ENCODE data around the gene RASGRF1.

Gene RASGRF1

DNA sequence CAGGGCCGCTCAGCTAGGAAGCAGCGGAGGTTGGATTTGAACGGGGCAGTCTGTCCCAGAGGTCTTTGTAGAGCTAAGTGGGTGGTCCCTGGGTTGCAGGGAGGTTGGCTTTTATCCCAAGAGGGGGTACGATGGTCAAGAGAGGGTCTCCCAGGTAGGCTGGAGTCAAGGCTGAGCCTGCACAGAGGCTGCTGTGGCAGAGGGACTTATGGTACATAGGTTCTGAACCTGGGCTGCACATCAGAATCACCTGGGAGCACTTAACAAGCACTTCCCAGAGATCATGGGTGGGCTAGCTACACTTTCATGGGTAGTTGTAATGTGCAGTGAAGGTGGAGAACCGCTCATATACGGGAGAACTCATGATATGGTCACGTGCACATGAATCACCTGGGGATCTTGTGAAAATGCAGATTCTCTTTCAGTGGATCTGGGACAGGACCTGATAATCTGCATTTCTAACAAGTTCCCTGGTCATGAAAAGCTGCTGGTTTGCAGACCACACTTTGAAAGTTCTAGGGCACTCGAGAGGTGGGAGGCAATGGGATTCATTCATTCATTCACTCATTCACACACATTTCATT is 2.9 kb upstream of the RASGRF1 start:
- DNase-seq = no peak

DNA sequence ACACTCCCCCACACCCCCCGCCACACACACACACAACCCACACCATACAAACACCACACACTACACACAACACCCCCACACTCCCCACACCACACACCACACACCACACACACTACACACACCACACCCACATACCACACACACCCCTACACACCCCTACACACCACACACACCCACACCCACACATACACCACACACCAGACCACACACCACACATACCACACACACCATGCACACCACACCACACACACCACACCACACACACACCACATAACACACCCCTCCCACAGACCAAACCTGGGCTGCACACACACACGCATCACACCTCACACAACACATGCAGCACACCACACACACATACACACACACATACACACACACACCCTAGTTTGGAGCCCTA is 1.8 kb upstream of the RASGRF1 start:
- no peak for DNase-seq

DNA sequence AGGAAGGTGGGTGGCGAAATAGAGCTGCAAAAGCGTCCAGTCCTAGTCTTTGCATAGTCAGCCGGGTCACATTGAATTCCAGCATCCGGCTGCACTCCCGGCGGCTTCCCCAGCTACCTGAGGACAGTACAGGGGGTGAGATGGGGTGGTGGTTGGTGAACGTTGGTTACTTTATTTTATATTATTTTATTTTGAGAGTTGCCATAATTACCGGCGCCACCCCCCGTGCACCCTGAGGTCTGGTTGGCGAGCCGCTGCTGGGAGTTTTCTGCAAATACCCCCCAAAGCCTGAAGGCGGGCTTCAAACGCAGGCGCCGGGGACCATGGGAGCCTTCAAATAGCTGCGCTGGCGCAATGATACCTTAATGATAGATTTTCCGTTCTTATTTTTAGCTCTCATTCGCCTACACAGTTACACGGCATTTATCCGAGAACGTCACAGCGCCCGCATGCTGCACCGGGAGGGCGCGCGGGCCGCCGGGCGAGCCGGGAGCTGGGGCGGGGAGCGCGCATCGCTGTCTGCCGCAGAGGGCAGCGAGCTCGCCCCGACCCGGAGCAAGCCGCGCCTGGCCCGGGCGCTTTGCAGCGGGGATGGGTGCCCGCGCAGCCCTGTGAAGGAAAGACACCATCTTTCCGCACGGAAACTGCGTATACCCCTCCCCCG is 756 bp upstream of the RASGRF1 start:
- DNase-seq = no peak

DNA sequence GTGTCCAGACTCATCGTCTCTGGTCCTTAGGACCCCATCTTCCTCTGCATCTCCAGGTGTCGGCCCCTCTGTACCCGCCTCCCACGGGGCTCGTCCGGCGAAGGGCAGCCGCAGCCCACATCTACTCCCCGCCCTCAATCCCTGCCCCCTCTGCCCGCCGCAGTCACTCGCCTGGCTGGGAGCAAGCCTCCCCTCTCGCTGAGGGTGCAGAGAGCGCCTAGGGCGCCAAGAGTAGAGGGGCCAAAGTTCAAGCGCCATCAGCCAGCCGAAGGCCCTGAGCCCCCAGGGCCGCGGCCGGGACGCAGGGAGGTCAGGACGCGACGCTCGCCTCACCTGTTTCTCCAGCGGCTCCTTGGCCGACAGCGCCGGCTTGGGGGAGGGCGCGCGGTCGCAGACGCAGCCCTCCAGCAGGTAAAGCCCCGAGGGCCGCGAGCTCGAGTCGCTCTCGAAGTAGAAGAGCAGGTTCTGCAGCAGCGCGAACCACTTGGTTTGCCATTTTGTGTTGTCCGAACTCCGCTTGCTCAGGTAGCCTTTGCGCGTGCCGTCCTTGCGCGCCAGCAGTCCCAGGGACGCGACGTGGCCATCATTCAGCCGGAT is 592 bp downstream of the RASGRF1 start:
- no peak for DNase-seq

DNA sequence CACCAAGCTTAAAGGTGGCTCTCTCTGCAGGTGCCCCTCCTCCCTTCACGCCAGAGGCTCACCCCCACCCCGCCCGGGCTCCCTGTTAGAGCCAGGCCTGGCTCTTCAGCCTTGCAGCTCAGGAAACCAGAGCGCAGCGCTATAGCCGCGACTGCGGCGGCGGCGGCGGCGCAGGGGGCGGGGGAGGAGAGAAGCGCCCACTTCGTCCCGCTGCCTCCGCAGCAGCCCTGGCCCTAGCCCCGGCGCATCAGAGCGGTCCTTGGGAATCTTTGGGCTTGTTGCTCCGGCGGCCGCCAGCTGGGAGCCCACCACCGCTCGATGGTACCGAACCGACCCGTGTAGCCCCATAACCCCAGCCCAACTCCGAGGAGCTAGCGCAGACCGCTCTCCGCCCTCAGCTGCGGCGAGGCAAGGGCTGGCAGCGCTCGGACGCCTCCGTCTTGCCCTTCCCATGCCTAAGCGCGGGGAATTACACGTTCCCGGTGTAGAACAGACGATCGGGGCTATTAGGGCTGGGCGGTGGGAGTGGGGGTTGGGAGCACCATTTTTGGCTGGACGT is 1.2 kb downstream of the RASGRF1 start:
- DNase-seq = no peak

DNA sequence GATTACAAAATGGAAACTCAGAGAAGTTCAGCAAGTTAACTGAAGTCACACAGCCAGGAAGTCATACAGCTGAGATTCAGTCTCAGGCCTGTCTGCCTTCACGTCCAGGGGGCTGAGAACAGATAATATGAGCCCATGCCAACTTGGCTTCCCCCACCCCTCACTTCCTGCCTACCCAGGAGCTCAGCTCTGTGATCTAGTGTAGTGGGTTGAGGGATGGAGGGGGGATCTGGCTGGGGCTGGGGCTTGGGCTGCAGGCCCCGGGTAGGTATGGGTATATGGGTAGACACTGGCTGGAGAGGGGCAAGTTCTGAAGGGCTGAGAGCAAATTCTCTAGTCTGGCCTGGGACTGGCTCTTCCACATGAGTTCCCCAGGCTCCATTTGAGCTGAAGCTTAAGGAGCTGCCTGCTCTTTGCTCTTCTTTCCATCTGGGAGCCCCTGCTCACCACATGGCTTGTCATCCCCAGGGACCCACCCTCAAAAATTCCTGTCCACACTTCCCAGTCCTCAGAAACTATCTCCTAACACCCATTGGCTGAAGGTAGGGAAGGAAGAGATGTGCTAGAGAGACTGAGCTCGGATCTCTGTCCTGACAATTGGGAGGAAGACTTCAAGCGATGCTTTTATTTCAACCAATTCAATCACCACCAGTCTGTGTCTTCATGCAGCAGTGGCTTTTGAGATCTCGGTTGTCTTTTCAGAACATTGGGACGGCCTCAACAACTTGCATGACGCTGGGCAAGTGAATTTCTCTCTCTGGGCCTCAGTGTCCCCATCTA is 2.0 kb downstream of the RASGRF1 start:
- DNase-seq = no peak

DNA sequence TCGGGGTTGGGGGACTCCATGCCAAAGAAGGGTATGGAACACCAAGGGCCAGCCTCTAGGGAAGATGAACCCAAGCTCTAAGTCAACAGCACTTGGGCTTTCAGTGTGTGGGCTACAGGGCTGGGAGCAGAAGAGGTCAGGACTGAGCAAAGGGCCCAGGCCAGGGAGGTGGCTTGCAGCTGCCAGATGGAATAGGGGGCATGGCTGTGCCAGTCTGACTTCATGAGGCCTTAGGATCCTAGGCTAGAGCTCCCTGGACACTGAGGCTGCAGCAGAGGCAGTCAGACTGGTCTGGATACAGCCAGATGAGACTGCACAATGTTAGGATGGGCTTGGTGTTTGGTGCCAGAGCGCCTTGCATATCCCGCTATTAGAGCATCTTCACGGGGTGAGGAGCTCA is 3.8 kb downstream of the RASGRF1 start:
- no peak for DNase-seq

DNA sequence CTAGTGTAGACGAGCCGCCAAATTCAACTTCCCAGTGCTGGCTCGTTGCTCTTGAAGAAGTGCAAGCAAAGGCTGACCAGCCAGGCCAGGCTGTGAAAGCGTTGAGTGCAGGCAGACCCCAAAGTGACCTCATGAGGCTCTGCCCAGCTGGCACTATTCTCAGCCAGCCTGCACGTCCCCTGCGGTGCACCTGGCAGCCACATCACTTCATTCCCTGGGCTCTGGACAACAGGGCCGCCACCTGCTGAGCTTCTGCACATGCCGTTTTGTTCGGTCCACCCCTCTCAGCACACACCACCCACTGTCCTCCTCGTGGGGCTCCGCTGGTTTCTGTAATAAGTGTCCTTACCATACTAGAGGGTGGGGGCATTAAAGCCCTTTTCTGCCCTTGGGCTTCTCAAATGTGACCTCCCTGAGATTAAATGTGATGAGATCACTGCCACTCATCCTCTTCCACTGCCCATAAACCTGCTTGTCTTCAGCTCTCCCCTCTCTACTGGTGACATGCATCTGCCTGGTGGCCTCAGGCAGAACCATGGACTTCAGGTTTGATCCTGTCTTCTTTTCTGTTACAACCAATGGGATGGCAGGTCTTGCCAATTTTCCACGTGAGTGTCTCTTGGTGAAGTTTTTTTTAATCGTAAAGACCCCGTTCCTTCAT is 6.1 kb downstream of the RASGRF1 start:
- DNase-seq = no peak

DNA sequence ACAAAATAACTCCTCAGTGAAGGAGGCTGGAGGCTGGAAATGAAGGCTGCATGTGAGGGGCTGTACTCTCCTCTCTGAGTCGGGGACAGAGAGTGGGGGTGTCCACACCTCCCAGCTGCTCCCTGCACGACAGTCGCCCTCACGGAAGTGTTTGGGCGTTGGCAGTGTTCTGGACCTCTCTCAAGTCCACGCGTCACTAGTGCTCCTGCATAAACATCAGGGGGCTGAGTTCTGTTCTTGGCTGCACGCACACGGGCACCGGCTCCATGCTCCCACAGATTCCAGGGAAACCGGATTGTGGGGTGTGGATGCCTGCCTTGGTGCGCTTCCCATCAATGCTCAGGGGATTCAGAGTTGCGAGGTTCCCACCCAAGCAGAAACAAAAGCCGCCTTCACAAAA is 7.4 kb downstream of the RASGRF1 start:
- DNase-seq = no peak

DNA sequence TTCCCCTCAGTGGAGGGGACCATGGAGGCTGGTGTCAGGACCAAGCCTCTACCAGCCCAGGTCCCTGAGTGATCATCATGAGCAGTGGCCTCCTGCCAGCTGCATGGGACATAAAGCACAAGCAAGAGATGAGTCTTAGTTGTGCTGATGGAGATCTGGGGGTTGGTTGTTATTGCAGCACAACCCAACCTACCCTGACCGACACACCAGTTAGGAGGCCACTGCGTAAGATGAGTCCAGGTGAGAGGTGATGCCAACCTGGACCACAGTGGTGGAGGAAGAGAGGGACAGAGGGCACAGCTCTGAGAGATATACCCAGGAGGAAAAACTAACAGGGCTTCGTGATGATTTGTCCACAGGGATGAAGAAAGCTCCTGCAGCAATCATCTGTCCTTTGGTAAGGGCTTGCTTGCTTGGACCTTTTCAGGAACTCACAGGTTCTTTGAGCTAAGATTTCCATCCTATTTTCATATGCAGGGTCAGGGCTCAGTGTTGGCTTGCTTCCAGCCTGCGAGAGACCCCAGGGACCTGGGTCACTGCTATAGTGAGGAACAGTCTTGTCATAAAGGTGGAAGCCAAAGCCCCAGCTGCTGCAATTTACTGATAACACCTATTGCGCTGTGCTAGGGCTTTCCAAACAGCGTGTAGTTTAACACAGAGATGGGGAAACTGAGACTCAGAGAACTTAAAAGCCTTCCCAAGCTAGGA is 8.1 kb downstream of the RASGRF1 start:
- DNase-seq = no peak

DNA sequence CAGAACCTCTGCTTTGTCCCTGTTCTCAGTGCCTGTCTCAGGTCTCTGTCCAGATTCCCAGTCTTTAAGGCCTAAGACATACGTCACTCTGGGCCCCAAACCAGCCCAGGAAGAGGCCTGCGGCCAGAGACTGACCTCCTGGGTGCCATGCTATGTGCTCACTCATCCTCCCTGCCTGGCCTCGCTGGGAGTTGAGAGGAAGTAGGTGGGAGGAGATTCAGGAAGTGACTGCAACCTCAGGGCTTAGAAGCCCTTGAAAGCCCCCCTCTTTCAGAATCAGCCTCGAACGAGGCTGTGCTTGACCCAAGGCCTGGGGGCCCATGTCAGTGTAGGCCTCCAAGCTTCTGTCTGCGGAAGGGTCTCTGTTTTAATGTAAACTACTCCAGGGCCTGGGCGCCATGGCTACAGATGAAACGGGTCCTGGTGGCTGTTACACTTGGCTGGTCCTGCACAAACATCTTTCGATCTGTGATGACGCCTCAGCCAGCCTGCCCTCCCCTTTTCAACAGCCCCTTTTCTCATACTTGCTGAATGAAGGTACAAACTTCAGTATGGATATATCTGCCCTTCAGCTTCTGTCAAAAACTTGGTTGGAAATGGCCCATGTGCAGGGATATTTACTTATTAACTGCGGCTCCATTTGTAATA is 11.7 kb downstream of the RASGRF1 start:
- DNase-seq = no peak

DNA sequence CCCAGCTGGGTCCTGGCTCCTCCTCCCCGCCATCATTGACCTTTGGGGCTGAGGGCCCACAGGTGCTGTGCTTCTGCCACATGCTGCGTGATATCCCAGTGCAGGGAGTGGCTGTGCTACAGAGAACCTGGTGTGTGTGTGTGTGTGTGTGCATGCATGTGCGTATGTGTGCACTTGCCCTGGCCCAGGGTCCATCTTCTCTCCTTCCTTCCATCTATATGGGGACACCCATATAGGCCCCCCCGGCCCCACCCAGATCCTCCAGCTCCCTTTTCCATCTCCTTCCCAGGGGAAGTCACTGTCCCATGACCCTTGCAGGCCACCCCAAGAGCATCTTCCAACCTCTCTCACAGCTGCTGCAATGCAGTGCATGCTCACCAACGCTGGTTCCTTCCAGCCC is 12.6 kb downstream of the RASGRF1 start:
- no peak for DNase-seq

DNA sequence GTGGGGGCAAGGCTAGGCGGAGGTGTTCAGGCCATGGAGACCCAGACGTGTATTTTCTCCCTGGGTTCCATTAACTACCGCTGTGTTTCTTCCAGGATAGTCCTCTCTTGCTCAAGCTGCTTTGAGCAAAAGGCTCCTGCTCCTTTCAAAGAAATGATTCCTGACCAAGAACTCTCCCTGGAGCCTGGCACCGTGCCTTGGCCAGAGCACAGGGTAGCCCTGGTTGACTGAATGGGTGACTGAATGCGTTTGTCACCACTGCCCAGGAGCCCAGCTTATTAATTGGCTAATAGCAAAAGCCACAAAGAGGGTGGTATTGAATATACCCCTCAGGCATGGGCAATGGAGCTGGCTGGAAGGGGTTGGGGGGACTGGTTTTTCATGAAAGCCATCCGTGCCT is 13.9 kb downstream of the RASGRF1 start:
- no peak for DNase-seq

DNA sequence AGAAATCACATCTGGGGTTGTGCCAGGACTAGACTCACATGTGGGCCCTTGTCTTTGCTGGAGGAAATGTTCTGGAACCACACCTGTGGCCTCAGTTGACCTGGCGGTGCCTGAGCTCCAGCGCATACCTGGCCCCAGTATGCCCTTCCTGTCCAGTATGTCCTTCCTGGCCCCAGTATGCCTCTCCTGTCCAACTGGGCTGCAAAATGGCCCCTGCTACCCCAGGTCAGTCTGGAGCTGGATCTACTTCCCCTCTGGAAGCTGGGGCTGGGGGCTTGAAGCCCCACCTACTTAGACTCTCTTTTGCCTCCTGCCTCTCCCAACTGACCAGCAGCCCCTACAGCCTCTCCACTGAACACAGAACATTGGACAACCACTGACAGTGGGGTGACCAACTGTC is 15.3 kb downstream of the RASGRF1 start:
- DNase-seq = no peak

DNA sequence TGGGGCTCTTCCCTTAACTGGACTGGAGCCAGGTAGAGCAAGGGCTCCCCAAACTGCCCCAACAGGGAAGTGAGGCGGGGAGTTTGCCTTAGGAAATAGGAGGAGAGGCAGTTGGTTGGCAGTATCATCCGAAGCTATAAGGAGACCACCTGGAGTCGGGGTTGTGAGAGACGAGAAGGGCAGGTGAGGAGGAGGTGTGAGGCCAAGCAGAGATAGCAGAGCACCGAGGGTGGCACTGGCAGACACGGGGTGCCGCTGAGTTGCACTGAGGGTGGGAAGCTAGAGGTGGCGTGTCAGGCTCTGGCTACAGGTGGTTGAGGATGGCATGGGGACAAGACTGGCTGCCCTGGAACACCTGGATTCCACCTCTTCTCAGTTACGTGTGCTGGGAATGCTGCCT is 17.2 kb downstream of the RASGRF1 start:
- no peak for DNase-seq

DNA sequence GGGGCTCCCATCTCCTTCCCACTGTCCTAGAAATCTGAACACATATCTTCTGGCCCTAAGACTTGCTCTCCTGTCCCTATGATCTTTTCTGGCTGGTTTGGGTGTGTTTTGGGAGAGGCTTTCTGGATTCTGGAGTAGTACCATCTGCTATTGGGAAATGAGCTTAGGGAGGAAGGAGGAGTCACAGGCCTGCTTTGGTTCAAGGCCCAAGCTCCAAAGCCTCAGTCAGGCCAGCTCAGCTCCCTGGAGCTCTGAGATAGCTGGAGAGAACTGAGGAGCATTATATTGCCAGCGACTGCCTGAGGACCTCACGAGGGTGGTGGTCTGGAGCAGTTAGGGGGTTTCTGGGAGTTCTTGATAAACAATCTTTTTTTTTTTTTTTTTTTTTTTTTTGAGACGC is 18.7 kb downstream of the RASGRF1 start:
- DNase-seq = no peak

DNA sequence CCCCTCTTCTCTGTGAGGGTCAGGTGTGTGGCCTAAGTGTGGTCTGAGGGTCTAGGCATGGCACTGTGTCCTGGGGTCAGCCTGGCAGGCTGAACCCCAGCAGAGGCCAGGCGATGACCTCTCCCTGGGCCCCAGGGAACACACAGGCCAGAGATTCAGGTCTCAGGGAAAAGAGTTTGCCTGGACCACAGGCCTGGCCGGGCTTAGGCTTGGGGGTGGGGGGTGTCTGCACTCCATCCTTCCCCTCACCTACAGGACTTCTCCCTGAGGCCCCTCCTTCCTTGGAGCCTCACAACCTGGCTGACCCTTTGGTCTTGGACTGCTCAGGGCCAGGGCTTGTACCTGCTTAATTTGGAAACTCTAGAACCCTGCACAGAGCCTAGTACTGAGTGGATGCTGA is 21.8 kb downstream of the RASGRF1 start:
- no peak for DNase-seq

DNA sequence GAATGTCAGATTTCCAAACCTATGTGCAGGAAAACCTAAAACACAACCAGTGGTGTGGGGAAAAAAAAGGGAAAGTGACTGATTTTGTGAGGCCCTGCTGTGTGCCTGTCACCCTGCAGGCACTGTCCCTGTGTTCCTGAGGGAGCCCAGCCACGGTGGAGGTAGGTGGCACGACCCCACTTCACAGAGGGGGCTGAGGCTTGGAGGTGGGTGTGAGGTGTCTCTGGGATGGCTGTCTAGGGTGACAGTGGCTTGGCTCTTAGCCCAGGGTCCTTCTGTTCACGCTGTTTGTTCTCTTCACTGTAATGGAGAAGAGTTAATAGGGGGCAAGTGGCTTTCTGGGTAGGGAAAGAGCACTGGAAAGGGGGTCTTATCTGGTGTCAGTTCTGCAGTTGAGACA is 22.6 kb downstream of the RASGRF1 start:
- DNase-seq = no peak

DNA sequence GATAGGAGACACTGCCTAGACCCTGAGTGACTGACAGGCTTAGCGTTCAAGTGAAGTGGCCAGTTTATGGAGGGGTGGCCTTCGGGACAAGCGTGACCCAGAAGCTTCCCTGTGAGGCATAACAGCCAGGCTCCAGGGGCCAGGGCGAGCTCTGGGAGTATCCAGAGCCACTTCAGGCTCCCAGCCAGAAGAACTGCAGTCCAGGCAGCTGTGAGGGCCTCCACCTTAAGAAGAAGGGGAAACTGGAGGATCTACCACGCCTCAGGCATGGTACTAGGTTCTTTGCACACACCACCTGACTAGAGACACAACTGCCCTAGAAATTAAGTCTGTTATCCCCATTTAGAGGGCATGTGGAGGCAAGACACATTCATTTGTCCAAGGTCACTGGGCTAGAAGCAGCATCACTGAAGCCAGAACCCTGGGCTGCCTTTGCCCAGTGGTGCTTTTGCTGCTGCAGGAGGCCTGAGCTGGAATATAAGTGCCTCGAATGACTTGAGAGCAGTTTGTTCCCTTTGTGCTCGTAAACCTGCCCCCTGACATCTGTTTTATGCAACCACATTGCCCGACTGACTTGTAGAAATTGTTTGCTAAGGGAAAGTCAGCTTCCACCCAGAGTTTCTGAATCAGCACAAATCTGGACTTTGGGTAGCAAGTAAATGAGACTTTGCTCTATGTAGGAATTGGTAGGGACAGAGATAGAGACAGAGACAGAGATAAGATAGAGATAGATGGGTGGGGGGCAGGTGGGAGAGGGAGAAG is 23.3 kb downstream of the RASGRF1 start:
- DNase-seq = no peak

DNA sequence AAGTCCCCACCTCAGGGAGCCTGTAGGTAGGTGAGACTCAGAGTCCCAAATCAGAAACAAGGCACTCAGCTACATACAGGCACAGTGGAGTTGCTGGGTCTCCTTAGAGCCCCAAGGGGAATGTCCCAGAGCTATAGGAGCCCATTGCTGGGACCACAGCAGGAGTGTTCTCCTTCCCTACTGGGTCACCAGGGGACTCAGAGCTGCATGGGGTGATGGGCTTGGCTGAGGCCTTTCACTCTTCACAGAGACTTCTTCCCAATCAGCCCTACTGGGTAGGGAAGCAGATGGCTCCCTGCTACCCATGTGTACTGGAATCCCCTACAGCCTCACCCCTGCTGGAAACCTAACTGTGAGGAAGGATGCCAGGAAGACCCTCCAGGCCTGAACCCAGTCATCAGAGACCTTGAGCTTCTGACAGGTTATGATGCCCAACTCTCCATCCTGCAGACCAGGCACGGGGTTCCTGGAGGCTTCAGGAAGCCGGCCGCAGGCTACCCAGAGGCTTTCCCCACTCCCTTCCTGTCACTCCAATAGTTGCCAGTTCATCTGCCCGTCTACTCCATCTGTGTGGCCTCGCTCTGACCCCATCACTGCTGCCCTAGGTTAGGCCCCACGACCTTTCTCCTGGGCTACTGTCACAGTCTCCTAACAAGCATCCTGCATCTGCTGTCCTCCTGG is 24.0 kb downstream of the RASGRF1 start:
- DNase-seq = no peak

Data from NCI-H2029 (cell line).